Femur (tissue), 1 donor: Measurements from ENCODE around the gene PAK5.

Source experiments
- DNase-seq: peaks from one replicate; pipeline ENCODE4 v3.0.0-alpha.2; 2017

The PAK5 gene

GRCh38 chr20:9615766-9616454 is 223.0 kb downstream of the PAK5 start:
- DNase-seq = no peak

- no peak for DNase-seq
Measured at GRCh38 chr20:9615118-9615517, 223.8 kb downstream of the PAK5 start.

- DNase-seq = no peak
Measured at GRCh38 chr20:9613871-9614270, 225.0 kb downstream of the PAK5 start.

- no peak for DNase-seq
Measured at GRCh38 chr20:9611921-9612320, 227.0 kb downstream of the PAK5 start.

GRCh38 chr20:9610665-9611064 is 228.2 kb downstream of the PAK5 start:
- no peak for DNase-seq

- DNase-seq = peak; percentile 64
Measured at GRCh38 chr20:9609887-9610502, 228.9 kb downstream of the PAK5 start.

GRCh38 chr20:9608639-9609340 is 230.1 kb downstream of the PAK5 start:
- no peak for DNase-seq

GRCh38 chr20:9602847-9603183 is 236.1 kb downstream of the PAK5 start:
- no peak for DNase-seq

GRCh38 chr20:9600562-9600961 is 238.3 kb downstream of the PAK5 start:
- no peak for DNase-seq

GRCh38 chr20:9597547-9597946 is 241.3 kb downstream of the PAK5 start:
- no peak for DNase-seq

- no peak for DNase-seq
Measured at GRCh38 chr20:9595763-9596162, 243.1 kb downstream of the PAK5 start.

GRCh38 chr20:9594284-9594875 is 244.5 kb downstream of the PAK5 start:
- DNase-seq = no peak

- DNase-seq = no peak
Measured at GRCh38 chr20:9592419-9592818, 246.5 kb downstream of the PAK5 start.

GRCh38 chr20:9591080-9591479 is 247.8 kb downstream of the PAK5 start:
- no peak for DNase-seq

- DNase-seq = no peak
Measured at GRCh38 chr20:9590189-9590588, 248.7 kb downstream of the PAK5 start.

- no peak for DNase-seq
Measured at GRCh38 chr20:9588706-9589105, 250.2 kb downstream of the PAK5 start.

GRCh38 chr20:9583151-9583550 is 255.7 kb downstream of the PAK5 start:
- no peak for DNase-seq

- no peak for DNase-seq
Measured at GRCh38 chr20:9582137-9582536, 256.7 kb downstream of the PAK5 start.

GRCh38 chr20:9581509-9581908 is 257.4 kb downstream of the PAK5 start:
- DNase-seq = no peak

- DNase-seq = no peak
Measured at GRCh38 chr20:9578594-9578993, 260.3 kb downstream of the PAK5 start.

- DNase-seq = no peak
Measured at GRCh38 chr20:9577397-9577796, 261.5 kb downstream of the PAK5 start.

- no peak for DNase-seq
Measured at GRCh38 chr20:9576695-9577094, 262.2 kb downstream of the PAK5 start.

- DNase-seq = no peak
Measured at GRCh38 chr20:9575836-9576235, 263.0 kb downstream of the PAK5 start.

- DNase-seq = no peak
Measured at GRCh38 chr20:9574776-9575175, 264.1 kb downstream of the PAK5 start.
